Measurements from ENCODE around the gene MGA. TPM values are rescaled to one million over a fixed set of nuclear protein-coding genes. Genes with fewer than 3 reads are reported as not detected.

MGA gene
- total RNA-seq, 1 donor from 2014 or later = 58.3 TPM

- TF ChIP-seq CTCF (IDR thresholded peaks at IDR 0.05) = no peak
- Mint-ChIP-seq H3K4me3 (no peak overlapping the region), H3K9me3 (no peaks in the 10 kb centered on the region), H3K36me3 (ENCODE audit: low read depth) (no peaks in the 10 kb centered on the region), H3K27me3 (no peaks in the 10 kb centered on the region), H3K4me1 (peaks cover 10% of the 10 kb centered on the region), H3K27ac (no peak overlapping the region)
- intact Hi-C loops (cut with micrococcal nuclease) = no loop called here
- ATAC-seq (ENCODE audit: low read depth) (no peak), DNase-seq (no peak)
- ChIA-PET CTCF (interaction anchor here (1.5 kb wide), 1 partner anchor 23 kb away, joined by 5 read pairs; no protein-coding TSS in a partner anchor), POLR2A (no interaction called here)
Measured at GRCh38 chr15:41627203-41627602, 33.0 kb upstream of the MGA start.

- ChIA-PET CTCF (interaction anchor here (0.6 kb wide), 1 partner anchor 88 kb away, joined by 3 read pairs; no protein-coding TSS in a partner anchor), POLR2A (interaction anchor here (1.2 kb wide), 1 partner anchor 8 kb away, joined by 3 read pairs; no protein-coding TSS in a partner anchor)
- intact Hi-C loops (cut with micrococcal nuclease) = no loop called here
- no peak for TF ChIP-seq CTCF (IDR thresholded peaks at IDR 0.05)
- DNase-seq = no peak
- no peak for ATAC-seq (ENCODE audit: low read depth)
- H3K27me3 Mint-ChIP-seq = no peaks in the 10 kb centered on the region
- H3K4me1 Mint-ChIP-seq = peaks cover 25% of the 10 kb centered on the region
- H3K36me3 Mint-ChIP-seq (ENCODE audit: low read depth) = no peaks in the 10 kb centered on the region
- no peaks in the 10 kb centered on the region for H3K9me3 Mint-ChIP-seq
- H3K4me3 Mint-ChIP-seq = no peak overlapping the region
- H3K27ac Mint-ChIP-seq = no peak overlapping the region
Measured at GRCh38 chr15:41629463-41629862, 30.7 kb upstream of the MGA start.

GRCh38 chr15:41629883-41630282, 30.3 kb upstream of the MGA start:
- intact Hi-C loops (cut with micrococcal nuclease) = no loop called here
- H3K4me3 Mint-ChIP-seq = no peak overlapping the region
- CTCF ChIA-PET = interaction anchor here (0.6 kb wide), 1 partner anchor 88 kb away, joined by 3 read pairs; no protein-coding TSS in a partner anchor
- H3K27ac Mint-ChIP-seq = no peak overlapping the region
- no peaks in the 10 kb centered on the region for H3K27me3 Mint-ChIP-seq
- H3K4me1 Mint-ChIP-seq = peaks cover 29% of the 10 kb centered on the region
- POLR2A ChIA-PET = interaction anchor here (1.2 kb wide), 1 partner anchor 9 kb away, joined by 3 read pairs; no protein-coding TSS in a partner anchor
- H3K36me3 Mint-ChIP-seq (ENCODE audit: low read depth) = no peaks in the 10 kb centered on the region
- DNase-seq = no peak
- ATAC-seq (ENCODE audit: low read depth) = no peak
- H3K9me3 Mint-ChIP-seq = no peaks in the 10 kb centered on the region
- TF ChIP-seq CTCF (IDR thresholded peaks at IDR 0.05) = no peak

- ChIA-PET CTCF (no interaction called here), POLR2A (no interaction called here)
- no peak for TF ChIP-seq CTCF (IDR thresholded peaks at IDR 0.05)
- H3K4me1 Mint-ChIP-seq = peaks cover 29% of the 10 kb centered on the region
- no peaks in the 10 kb centered on the region for H3K27me3 Mint-ChIP-seq
- no peaks in the 10 kb centered on the region for H3K36me3 Mint-ChIP-seq (ENCODE audit: low read depth)
- H3K27ac Mint-ChIP-seq = no peak overlapping the region
- intact Hi-C loops (cut with micrococcal nuclease) = no loop called here
- no peak overlapping the region for H3K4me3 Mint-ChIP-seq
- ATAC-seq (ENCODE audit: low read depth) (no peak), DNase-seq (no peak)
- no peaks in the 10 kb centered on the region for H3K9me3 Mint-ChIP-seq
Measured at GRCh38 chr15:41630616-41631217, 29.5 kb upstream of the MGA start.

- H3K4me3 Mint-ChIP-seq = no peak overlapping the region
- no peak for DNase-seq
Measured at GRCh38 chr15:41631880-41632470, 28.2 kb upstream of the MGA start.

More at GRCh38 chr15:41631880-41632470, 28.2 kb upstream of the MGA start:
- Mint-ChIP-seq H3K36me3 (ENCODE audit: low read depth) (no peaks in the 10 kb centered on the region), H3K27ac (no peak overlapping the region), H3K4me1 (peaks cover 29% of the 10 kb centered on the region), H3K27me3 (no peaks in the 10 kb centered on the region), H3K9me3 (no peaks in the 10 kb centered on the region)
- intact Hi-C loops (cut with micrococcal nuclease) = no loop called here
- TF ChIP-seq CTCF (IDR thresholded peaks at IDR 0.05) = no peak
- ChIA-PET CTCF (no interaction called here), POLR2A (interaction anchor here (0.6 to 0.9 kb wide), 3 partner anchors 9 to 293 kb away, joined by 3 to 4 read pairs (median 4); no protein-coding TSS in a partner anchor)
- no peak for ATAC-seq (ENCODE audit: low read depth)
